AG09319 (cell line): Measurements from ENCODE around the gene AGPAT4.

Source experiments
- DNase-seq: peaks from one replicate; pipeline ENCODE4 v3.0.0-alpha.2; 2010; ENCODE audit warnings: low read depth; ENCODE audit errors: extremely low read depth
- TF ChIP-seq, protein P1 (sequence below): IDR thresholded peaks from 2 replicates; pipeline ENCODE4 v1.5.1; 2011; ENCODE audit warnings: low read depth, mild to moderate bottlenecking, inconsistent platforms, low read length, moderate library complexity

The AGPAT4 gene

DNA sequence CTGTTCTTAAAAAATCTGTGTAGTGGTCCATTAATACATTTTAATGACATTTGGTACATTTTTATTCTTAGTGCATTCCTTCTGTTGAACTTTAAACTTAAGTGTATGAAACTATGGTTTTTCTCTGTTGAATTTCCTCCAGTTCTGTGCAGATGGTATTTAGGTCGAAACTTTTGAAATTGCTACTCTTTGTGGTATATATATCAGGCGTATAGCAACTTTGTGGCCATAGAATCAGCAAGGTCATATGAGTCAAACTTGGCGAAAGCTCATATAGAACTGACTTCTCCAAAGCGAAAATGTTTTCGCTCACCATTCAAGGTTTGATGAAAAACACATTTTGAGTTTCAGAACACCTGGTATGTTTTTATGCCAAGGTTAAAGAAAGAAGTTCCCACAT is 188.6 kb downstream of the AGPAT4 start:
- DNase-seq = no peak
- TF ChIP-seq, protein P1, sequence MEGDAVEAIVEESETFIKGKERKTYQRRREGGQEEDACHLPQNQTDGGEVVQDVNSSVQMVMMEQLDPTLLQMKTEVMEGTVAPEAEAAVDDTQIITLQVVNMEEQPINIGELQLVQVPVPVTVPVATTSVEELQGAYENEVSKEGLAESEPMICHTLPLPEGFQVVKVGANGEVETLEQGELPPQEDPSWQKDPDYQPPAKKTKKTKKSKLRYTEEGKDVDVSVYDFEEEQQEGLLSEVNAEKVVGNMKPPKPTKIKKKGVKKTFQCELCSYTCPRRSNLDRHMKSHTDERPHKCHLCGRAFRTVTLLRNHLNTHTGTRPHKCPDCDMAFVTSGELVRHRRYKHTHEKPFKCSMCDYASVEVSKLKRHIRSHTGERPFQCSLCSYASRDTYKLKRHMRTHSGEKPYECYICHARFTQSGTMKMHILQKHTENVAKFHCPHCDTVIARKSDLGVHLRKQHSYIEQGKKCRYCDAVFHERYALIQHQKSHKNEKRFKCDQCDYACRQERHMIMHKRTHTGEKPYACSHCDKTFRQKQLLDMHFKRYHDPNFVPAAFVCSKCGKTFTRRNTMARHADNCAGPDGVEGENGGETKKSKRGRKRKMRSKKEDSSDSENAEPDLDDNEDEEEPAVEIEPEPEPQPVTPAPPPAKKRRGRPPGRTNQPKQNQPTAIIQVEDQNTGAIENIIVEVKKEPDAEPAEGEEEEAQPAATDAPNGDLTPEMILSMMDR = no peak

DNA sequence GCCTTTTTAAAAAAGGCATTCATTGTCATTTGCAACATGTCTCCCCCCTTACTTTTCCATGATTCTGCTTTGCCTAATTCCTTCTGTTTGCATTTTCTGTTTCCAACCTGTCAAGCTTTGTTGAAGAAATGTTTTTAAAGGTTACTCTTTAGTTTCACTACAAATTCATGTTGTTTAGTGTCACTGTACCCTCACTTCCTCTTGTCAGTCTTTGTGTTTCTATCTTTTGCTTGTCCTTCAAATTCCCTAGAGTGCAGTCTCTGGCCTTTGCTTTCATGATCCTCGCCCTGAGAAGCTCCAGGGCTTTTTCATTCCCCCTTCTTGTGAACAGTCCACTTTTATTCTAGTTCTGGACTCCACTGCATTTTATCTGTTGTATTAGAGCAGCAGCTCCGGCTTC is 191.6 kb downstream of the AGPAT4 start:
- TF ChIP-seq, protein P1 = no peak
- no peak for DNase-seq

DNA sequence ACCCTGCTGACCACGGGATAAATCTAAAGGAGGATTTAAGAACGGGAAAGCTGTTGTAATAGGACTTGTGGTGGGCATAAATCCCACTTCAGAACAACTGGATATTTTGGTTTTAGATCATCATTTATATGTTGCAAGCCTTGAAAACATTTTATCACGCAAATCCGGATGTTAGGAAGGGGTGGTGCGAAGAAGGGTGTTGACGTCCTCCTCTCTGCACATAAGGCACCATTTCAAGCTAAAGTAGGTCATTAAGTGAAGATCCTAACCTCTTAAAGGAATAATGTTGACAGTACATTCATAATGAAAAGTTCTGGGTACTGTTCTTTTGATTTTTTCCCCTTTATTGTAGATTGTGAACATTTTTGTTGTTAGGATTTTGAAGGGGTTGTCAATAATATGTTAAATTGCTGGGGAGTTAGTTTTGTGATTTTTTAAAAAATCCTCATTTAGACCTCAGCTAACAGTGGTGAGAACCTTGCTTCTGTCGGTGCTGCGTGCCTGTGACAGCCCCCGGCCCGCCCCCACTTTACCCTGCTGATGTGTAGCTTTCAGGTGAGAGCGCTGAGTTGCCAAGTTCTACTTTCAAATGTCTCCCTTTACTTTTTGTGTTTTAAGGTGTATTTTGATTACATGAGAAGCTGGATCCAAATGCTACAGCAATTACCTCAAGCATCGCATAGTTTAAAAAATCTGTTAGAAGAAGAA is 193.4 kb downstream of the AGPAT4 start:
- TF ChIP-seq, protein P1 = no peak
- no peak for DNase-seq
